NCI-H524 treated with DMSO at 0.1 percent for 48 hours (cell line): Measurements from ENCODE around the gene CTSO.
"Not testable (repeated sequence)": the region's sequence is repeated elsewhere in the genome, so short reads cannot be mapped to it uniquely, and the experiment has no call there.

Experiments used
- DNase-seq: peaks from one replicate; lab custom pipeline; 2025; lab: John Stamatoyannopoulos, UW

Gene CTSO

DNA sequence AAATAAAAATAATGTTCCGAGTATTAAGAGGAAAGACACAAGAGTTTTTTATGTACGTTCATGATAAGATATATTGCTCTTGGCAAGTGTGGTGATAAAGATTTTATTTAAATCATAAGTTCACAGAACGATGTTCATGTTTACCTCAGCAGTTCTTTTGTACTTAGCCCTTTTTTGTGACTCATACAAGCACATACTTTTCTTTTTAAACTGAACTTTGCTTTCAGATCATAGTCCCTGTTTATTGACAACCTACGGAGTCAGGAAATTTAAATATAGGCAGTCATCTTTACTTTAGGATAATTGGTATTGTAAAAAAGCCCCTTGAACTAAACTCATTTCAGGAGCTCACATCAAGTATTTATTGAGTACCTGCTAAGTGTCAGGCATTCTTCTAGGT, 1.3 kb upstream of the CTSO start:
- no peak for DNase-seq

DNA sequence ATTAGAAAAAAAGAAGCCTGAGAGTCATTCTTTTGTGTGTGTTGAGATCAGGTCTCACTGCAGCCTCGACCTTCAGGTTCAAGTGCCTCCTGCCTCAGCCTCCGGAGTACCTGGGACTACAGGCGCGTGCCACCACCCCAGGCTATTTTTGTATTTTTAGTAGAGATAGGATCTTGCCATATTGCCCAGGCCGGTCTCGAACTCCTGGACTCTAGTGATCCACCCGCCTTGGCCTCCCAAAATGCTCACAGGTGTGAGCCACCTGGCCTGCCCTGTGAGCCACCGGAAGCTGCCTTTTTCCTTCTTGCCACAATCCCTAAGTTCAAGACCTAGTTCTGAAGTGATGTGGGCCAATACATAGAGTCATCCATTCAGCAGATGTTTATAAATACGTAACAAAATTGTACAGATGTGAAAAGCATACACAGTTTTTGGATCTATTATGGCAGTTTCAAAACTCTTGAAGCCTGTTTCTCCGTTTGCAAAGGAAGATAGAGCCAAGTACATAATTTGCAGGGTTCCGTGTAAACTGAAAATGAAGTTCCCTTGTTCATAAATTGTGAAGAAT, 536 bp upstream of the CTSO start:
- DNase-seq: no peak

DNA sequence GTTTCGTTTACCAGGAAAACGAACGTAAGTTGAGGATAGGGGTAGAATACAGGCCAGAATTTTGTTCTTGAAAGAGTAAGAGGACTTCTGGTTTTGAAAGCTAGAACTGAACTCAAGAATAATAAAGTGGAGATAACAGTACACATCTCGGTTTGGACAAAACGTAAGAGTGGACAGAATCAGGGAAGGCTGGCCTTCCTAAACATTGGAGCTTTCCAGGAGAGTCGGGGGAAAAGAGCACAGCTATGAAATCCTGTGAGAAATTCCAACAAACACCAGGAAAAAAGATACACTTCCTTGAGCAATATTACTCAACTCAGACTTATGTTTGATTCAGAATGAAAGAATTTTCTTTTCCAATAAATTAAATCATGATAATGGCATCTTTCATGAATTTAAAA, 1.2 kb downstream of the CTSO start:
- DNase-seq: no peak

DNA sequence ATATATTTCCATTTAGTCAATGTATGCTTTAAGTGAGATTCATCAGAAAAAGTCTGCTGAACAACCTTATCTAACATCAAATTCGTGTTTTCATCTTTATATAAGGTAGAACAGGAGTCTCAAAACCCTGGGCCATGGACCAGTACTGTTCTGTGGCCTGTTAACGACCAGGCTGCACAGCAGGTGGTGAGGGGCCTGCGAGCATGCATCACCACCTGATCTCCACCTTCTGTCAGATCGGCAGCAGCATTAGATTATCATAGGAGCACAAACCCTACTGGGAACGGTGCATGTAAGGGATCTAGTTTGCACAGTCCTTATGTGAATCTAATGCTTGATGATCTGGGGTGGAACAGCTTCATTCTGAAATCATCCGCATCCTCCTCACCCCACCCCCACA, 3.2 kb downstream of the CTSO start:
- peak; percentile 1 for DNase-seq

DNA sequence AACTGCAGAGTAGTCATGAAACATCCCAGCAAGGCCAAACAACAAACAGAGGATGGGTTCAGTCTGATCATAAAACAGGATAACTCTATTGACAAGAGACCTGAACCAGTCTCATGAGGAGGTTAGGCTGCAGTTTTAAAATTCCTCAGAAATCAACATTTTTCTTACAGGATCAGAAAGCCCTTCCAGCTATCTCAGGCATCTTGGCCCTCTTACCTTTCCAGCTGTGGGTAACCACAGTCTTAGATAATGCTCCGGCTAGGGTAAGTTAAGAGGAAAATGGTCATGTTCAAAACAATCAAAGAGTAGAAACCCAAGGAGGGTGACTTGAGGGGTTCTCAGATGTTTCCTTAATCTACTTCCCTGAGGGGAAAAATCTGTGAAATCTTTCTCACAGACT, 5.1 kb downstream of the CTSO start:
- DNase-seq: no peak

DNA sequence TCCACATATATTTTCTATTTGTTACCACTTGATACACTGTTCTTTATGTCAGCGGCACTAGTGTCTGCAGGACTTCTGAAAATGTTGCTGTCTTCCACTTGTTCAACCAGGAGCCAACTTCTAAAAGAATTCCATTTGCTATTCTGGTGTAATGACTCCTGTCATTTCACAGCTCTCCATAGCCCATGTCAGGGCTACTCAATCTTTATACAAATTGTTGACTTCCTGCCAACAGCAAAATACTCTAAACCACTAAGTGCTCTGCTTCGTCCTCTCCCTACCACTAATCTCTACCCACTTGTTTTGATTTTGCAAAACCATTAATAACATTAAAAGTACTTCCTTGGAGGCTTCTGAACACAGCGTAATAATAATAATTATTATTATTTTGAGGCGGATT, 7.2 kb downstream of the CTSO start:
- no peak for DNase-seq

DNA sequence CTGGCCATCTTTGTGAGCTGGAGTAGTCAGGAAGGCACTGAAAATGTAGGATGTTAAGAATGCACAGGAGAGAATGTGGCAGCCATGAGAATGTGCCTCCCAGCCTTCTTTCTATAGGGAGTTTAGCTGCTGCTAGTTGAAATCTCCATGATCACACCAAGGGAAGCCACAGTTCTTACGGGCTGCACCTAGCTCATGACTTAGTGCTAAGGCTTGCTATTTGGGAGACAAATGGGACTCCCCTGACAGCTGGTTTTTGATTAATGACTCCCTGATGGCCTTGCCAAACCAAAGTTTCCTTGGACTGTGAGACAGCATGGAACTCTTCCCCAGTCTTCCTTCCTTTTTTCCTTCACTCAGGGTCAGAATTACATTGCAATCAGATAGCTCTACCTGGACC, 9.2 kb downstream of the CTSO start:
- no peak for DNase-seq

DNA sequence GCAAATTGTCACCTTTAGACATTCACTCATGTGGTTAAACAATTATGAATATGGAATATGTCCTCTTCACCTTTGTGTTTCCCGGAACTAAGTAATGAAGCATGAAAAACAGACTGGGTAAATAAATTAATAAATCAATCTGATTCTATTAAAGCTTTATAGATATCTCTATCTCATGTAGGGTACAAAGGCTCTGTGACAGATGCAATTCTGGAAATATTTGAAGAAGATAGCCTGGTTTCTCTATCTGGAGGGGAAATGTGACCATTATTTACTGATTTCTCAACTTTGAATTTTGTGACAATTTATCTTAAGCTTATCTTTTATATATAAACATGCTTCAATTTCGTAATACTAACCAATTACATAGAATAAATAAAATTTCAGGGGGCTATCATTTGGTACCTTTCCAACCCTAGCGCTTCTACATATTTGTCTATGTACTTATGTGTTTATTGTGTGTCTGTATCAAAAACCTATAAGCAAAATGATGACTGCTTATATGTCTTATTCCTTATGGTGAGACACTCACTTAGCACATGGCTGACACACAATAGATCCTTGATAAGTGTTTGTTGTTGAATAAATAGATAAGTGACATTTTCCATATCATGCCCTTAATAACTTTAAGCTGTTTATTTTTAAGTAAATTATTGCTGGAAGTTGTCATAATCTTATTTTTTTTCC, 9.9 kb downstream of the CTSO start:
- no peak for DNase-seq

DNA sequence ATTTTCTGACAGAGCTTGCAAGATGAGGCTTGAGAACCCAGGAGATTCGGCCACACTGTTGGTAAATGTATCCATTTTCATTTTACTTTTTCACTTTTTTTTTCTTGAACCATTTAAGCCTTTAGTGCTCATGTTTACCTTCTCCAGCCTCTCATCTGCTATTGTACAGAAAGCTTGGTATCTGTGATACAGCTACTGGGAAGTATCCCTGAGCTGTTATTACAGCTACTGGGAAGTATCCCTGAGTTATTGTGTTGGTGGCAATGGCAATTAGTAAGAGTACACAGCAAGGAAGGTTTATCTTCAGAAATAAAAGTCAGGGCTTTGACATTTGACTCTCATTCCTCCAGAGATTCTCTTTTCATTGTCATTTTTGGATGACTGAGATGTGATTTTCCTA, 11.8 kb downstream of the CTSO start:
- DNase-seq: no peak

DNA sequence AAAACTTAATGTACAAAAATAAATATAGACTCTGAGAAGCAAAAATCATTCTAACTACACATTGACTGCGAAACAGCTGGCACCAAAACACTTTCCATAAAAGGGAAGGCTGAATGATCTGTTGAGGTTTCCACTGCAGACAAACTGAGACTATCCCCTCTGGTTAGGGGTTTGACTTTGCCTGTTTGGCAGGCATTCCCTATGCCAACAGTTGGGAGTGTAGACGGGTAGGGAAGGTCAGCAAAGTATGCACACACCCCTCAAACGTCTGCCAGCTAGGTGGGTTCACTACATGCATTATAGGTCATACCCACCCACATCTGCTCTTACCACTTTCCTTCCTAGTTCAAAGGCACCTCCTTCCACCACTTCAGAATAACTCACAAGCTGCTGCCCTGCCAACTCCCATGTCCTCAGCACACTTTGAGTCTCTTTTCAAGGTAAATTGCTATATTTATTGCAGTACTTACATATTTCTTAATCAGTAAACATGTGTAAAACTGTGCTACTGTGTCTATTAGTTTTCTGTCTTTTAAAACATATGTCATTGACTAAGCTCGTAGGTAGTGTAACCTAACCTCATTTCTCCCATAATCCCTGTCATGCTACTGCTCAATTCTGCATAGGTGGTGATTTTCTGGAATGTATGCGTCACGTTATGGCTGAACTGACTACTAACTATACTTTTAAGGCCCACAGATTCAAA, 12.4 kb downstream of the CTSO start:
- no peak for DNase-seq

DNA sequence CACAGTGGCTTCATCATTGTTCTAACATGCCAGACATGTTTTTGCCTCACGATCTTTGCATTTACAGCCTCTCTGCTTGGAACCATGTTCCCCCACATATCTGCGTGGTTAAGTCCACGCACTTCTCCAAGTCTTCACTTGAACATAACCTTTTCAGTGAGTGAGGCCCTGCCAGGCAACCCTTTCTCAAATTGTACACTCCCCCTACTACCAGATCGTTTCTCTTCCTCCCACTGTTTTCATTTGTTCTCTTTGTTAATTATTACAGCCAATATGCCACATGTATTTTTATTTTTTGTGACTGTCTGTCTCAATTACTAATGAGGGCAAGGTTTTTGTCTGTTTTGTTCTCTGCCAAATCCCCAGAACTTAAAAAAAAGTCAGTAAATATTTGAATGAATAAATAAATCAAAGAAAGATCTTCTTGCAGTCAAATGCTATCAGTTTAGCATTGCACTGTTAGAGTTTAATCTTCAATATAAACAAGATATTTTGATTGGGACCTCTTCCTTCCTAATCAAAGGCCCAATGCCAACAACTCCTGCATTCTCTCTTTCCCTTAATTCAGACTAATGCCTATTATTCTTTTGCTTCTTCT, 18.2 kb downstream of the CTSO start:
- DNase-seq: no peak

DNA sequence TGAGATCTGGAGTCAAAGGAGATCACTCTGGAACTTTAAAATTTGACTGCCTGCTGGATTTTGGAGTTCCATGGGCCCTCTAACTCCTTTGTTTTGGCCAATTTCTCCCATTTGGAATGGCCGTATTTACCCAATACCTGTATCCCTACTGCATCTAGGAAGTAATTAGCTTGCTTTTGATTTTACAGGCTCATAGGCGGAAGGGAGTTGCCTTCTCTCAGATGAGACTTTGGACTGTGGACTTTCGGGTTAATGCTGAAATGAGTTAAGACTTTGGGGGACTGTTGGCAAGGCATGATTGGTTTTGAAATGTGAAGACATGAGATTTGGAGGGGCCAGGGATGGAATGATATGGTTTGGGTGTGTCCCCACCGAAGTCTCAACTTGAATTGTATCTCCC, 19.0 kb downstream of the CTSO start:
- DNase-seq: not testable (repeated sequence)

DNA sequence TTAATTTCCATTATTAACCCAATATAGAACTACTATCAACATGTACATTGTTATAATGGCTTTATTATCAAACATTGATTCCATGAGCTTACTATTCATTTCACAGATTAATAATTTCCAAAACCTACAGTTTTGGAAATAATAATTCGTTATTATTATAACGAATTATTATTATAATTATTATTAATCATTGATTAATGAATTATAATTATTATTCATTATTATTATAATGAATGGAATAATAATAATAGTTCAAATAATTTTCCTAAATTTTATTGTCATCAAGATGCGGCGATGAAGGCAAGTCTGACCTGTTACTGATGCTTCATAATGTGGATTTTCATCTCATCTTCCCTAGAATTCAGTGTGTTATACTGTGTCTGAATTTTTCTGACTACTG, 22.0 kb downstream of the CTSO start:
- no peak for DNase-seq

DNA sequence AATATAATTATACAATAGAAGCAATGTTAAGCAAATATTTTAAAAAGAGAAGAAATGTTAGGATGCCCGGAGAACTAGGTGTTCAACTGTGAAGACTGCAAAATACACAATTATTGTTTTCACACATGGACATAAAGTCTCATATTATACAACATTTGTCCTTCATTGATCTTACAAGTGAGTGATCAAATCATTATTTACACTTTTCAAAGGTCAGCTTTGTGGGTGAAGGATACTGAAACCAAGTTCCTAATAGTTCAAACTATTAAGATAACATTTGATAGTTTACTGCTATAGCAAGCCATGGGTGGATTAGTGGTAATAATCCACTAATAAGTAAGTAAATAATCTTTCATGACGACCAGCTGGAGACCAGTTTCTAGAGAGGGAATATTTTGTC, 23.3 kb downstream of the CTSO start:
- DNase-seq: no peak

DNA sequence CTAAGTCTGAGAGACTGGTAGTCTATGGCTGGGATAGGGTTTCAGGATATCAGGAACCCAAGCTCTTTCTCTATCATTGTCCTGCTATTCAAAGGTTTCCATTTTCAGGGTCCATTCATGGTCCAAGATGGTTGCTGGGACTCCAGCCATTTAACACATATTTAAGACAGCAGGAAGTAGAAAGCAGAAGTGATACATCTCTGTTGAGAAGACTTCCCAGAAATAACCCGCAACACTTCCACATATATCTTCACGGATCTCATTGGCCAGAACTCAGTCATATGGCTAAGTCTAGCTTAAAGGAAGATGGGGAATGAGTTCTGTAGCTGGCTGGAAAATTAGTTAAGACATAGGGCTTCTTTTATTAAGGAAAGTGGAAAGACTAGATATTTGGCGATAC, 23.8 kb downstream of the CTSO start:
- DNase-seq: no peak

DNA sequence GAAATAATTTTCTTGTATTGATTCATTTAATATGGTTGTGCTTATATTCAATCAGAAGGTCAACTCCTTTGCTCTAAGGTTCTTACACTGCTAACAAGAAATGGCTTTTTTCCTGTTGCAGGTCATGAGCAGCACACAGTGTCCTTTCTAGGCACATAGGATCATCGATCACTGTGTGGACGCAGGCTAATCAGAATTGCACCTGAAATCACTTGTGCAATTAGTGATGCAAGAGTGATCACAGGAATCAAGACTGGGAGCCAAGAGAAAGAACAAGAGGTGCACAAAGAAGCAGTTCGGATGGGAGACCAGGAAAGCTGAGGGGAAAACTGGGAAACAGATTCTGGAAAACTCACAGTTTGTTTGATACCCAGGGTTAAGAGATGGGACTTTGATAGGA, 29.0 kb downstream of the CTSO start:
- DNase-seq: no peak

DNA sequence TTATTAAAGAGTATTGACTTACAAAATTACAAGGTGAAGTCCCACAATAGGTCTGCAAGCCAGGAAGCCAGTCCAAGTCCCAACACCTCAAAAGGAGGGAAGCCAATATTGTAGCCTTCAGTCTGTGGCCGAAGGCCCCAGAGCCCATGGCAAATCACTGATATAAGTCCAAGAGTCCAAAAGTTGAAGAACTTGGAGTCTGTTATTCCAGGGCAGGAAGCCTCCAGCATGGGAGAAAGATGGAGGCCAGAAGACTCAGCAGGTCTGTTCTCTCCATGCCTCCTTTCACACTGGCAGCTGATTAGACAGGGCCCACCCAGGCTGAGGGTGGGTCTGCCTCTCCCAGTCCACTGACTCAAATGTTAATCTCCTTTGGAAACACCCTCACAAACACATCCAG, 32.1 kb downstream of the CTSO start:
- DNase-seq: no peak

DNA sequence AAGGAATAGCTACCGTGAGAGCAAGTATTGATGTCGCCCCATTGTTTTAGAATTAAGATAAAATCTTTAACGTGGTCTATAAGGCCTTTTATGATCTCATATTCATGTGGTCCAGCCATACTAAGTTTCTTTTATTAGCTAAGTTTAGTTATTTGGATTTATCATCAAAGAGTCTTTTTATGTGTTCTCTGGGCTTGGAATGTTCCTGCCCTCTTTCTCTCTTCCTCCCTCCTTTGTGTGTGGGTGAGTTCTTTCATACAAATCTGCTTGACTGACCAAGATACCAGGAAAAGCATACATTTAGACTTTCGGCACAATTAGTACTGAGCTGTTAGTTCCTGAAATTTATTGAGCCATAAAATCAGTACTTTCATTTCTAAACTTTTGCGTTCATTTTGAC, 38.9 kb downstream of the CTSO start:
- DNase-seq: no peak

DNA sequence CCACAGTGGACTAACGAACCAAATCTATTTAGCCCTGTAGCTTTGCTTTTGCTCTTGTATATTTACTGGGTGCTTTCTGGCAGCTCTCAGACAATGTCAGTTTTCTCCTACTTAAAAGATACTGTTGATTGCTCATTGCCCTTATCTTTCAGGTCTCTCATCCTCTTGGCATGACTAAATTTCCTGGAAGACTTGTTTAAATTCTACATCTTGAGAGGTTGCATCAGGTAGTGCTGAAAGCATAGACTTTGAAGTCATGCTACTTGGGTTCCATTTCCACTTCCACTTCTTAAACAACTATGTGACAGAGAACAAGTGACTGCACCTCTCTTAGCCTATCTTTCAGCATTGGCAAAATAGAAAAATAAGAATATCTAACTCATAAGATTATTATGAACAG, 41.8 kb downstream of the CTSO start:
- DNase-seq: no peak

DNA sequence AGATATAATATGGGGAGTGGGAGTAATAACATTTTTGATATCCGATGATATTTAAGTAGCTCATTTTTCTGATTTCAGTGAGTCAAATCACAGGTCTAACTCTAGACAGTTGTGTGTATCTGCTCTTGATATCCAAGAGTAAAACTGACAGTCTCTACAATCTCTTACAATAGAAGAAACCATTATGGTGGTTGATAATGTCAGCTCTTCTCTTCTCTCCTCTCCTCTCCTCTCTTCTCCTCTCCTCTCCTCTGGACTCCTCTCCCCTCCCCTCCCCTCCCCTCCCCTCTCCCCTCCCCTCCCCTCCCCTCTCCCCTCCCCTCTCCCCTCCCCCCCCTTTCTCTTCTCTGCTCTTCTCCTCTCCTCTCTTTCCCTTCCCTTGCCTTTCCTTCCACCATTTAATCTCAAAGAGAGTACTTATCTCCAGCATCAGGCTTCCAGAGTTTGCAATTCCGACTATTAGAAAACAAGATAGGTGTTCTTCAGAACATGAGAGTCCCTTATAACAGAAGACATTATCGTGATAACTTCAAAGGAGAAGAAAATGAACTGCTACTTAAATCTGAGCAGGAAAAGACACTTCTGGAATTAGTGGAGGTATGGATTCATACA, 43.9 kb downstream of the CTSO start:
- DNase-seq: no peak

DNA sequence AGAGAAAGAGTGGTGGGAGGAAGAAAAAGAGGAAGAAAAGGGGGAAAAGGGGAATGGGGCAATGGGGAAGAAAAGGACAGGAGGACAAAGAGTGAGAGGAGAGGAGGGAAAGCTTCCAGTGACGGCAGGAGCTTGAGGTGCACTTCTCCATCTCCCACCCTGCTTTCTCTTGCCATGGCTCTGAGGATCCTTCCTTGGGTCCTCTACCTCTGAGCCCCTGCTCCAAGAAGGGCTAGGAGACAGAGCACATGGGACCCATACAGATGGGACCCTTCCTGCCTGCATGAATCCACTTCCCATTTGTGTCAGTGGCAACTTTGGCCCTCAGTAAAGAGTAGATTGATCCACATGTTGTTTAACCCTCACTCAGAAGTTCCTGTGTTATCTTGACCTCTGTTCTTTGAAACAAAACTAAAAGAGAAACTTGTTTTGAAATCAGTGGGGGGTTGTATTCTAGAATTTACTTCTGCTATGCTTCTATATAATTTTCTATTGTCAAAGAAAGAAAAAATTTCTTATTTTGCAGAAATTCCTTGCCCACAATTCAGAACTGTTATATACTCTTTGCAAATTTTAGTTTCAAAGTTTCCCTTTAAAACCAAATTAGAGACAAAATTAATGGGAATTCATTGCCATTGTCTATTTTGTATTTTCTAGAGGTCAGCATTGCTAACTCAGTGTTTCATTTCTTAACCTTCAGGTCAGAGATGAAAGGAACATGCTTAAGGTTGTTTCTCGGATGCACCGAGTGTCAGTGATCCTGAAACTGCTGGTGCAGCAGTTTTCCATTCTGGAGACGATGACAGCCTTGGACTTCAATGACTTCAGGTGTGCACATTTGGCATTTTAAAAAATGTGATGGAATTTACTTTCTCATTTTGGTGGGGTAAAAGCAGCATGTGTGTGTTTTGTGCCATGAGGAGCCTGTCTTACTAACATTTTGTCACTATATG, 45.2 kb downstream of the CTSO start:
- no peak for DNase-seq

DNA sequence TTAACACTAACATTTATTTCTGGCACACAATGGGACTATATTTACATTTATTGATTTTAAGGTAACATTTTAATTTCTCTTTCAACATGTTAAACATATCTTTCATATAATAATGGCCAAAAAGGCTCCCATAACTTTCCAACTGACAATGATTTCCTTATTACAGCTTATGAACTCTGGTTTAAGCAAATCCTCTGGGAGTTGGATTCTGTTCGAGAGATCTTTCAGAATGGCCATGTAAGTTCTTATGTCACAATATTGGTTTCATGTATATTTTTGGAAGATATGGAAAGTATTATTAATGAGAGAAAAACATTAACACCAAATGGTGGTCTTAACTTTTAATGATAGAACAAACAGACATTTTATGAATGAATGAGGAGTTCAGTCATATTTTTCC, 46.1 kb downstream of the CTSO start:
- DNase-seq: no peak
